ENCODE results near the gene SERF2. TPM values are rescaled to one million over a fixed set of nuclear protein-coding genes. Genes with fewer than 3 reads are reported as not detected.

Gene SERF2
- total RNA-seq, 1 donor from 2014 or later = 1,325 TPM

DNA sequence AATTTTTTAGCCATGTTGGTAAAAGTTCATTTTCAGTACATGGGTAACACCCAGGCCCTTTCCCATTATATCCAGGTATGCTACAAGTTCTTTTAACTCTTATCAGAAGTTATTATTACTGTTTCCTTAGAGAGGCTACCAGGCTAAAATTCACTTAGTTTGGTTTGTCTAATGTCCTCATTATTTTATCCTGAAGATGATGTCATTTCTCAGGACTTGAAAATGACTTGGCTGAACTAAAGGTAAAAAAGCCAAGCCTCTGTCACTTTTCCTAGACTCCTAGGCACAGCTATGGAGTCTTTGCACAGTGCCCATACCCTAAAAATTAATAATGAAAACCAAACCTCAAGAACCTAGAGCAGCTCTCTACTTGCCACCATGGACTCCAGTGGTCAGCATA, 19.5 kb upstream of the SERF2 start:
- Mint-ChIP-seq H3K27me3 (ENCODE audit: unreplicated experiment) (no peaks in the 10 kb centered on the region), H3K36me3 (ENCODE audit: unreplicated experiment) (peaks cover 41% of the 10 kb centered on the region), H3K27ac (ENCODE audit: unreplicated experiment) (no peak overlapping the region), H3K9me3 (ENCODE audit: unreplicated experiment) (no peaks in the 10 kb centered on the region), H3K4me3 (ENCODE audit: unreplicated experiment) (no peak overlapping the region), H3K4me1 (ENCODE audit: unreplicated experiment) (peaks cover 18% of the 10 kb centered on the region)
- no peak for DNase-seq (ENCODE audit: extremely low spot score, unreplicated experiment)
- TF ChIP-seq, protein P1, sequence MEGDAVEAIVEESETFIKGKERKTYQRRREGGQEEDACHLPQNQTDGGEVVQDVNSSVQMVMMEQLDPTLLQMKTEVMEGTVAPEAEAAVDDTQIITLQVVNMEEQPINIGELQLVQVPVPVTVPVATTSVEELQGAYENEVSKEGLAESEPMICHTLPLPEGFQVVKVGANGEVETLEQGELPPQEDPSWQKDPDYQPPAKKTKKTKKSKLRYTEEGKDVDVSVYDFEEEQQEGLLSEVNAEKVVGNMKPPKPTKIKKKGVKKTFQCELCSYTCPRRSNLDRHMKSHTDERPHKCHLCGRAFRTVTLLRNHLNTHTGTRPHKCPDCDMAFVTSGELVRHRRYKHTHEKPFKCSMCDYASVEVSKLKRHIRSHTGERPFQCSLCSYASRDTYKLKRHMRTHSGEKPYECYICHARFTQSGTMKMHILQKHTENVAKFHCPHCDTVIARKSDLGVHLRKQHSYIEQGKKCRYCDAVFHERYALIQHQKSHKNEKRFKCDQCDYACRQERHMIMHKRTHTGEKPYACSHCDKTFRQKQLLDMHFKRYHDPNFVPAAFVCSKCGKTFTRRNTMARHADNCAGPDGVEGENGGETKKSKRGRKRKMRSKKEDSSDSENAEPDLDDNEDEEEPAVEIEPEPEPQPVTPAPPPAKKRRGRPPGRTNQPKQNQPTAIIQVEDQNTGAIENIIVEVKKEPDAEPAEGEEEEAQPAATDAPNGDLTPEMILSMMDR (IDR thresholded peaks at IDR 0.05) = no peak

DNA sequence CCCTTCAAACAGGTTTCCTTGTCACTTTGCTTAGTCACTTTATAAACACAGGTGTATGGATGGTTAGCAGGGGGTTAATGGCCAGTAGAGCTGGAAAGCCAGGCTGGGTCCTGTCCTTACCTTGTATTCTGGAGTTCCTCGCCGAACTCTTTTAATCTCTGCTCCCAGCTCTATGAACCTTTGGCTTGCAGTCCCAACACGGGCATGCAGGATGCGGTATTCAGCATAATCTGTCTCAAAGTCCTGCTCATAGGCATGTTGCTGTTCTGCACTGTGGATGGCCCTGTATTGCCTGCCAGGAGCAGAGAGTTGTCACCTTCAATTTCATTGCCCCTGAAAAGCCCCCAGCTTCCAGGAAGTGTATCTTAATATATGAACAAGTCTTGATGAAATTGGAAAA, 18.1 kb upstream of the SERF2 start:
- TF ChIP-seq, protein P1 (IDR thresholded peaks at IDR 0.05) = no peak
- peaks cover 31% of the 10 kb centered on the region for H3K36me3 Mint-ChIP-seq (ENCODE audit: unreplicated experiment)
- DNase-seq (ENCODE audit: extremely low spot score, unreplicated experiment) = no peak
- no peak overlapping the region for H3K4me3 Mint-ChIP-seq (ENCODE audit: unreplicated experiment)
- H3K9me3 Mint-ChIP-seq (ENCODE audit: unreplicated experiment) = no peaks in the 10 kb centered on the region
- H3K27me3 Mint-ChIP-seq (ENCODE audit: unreplicated experiment) = no peaks in the 10 kb centered on the region
- peaks cover 21% of the 10 kb centered on the region for H3K4me1 Mint-ChIP-seq (ENCODE audit: unreplicated experiment)
- no peak overlapping the region for H3K27ac Mint-ChIP-seq (ENCODE audit: unreplicated experiment)

DNA sequence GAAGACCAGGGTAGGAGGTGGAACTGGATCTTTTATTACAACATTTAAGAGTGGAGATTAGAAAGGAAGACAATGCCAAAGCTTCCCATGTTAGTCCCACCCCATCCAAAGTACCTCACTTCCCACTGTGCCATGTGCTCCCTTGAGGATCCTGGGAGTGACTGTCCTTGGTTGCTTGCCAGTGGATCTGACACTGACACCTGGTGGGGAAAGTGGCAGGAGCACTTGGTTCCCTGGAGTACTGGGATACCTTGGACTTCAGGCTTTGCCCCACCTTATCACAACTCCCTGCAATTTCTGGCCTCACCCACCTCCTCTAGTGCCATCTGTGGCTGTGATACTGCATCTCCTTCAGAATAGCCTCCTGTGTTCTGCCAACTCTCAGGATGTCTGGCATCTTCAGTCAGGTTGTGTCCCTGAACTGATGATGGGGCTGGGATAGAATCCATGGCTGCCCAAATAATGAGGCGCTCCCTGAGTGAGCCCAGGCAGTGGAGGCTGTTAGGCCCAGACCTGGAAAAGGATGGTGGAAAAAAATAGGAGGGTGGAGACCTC, 16.6 kb upstream of the SERF2 start:
- H3K27me3 Mint-ChIP-seq (ENCODE audit: unreplicated experiment) = no peaks in the 10 kb centered on the region
- DNase-seq (ENCODE audit: extremely low spot score, unreplicated experiment) = no peak
- TF ChIP-seq, protein P1 (IDR thresholded peaks at IDR 0.05) = peak; percentile 35
- H3K9me3 Mint-ChIP-seq (ENCODE audit: unreplicated experiment) = no peaks in the 10 kb centered on the region
- H3K36me3 Mint-ChIP-seq (ENCODE audit: unreplicated experiment) = peaks cover 23% of the 10 kb centered on the region
- H3K4me3 Mint-ChIP-seq (ENCODE audit: unreplicated experiment) = peak overlapping the region; percentile 86
- peak overlapping the region; percentile 72 for H3K27ac Mint-ChIP-seq (ENCODE audit: unreplicated experiment)
- peaks cover 21% of the 10 kb centered on the region for H3K4me1 Mint-ChIP-seq (ENCODE audit: unreplicated experiment)

DNA sequence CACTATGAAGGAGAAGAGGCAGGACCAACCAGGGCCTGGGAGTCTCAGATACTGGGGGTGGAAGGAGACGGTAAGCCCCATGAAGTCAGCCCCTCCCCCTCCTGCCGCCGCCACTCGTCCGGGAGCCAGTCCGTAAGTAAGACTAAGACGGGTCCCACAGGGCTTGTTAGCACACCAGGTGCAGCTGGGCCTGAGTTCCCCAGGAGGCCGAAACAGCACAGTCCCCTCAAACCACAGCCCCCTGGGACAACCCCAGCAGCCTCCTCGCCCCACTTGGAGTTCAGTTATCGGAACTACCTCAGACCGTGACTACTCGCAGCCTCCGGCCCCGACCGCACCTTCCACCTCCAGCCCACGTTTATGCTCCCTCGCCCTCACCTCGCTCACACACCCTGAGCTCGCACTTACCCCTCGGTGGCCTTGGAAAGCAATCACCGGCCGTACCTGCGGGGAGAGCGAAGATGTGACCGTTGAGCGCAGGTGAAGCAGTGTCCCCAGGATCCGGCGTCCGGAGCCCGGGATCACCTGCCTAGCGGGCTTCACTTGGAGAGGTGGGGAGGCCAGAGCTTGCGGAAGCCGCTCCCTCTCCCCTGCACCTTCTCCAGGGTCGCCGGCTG, 15.9 kb upstream of the SERF2 start:
- H3K27ac Mint-ChIP-seq (ENCODE audit: unreplicated experiment) = no peak overlapping the region
- TF ChIP-seq, protein P1 (IDR thresholded peaks at IDR 0.05) = no peak
- H3K4me1 Mint-ChIP-seq (ENCODE audit: unreplicated experiment) = peaks cover 21% of the 10 kb centered on the region
- no peak for DNase-seq (ENCODE audit: extremely low spot score, unreplicated experiment)
- H3K27me3 Mint-ChIP-seq (ENCODE audit: unreplicated experiment) = no peaks in the 10 kb centered on the region
- peak overlapping the region; percentile 86 for H3K4me3 Mint-ChIP-seq (ENCODE audit: unreplicated experiment)
- peaks cover 17% of the 10 kb centered on the region for H3K36me3 Mint-ChIP-seq (ENCODE audit: unreplicated experiment)
- H3K9me3 Mint-ChIP-seq (ENCODE audit: unreplicated experiment) = no peaks in the 10 kb centered on the region

DNA sequence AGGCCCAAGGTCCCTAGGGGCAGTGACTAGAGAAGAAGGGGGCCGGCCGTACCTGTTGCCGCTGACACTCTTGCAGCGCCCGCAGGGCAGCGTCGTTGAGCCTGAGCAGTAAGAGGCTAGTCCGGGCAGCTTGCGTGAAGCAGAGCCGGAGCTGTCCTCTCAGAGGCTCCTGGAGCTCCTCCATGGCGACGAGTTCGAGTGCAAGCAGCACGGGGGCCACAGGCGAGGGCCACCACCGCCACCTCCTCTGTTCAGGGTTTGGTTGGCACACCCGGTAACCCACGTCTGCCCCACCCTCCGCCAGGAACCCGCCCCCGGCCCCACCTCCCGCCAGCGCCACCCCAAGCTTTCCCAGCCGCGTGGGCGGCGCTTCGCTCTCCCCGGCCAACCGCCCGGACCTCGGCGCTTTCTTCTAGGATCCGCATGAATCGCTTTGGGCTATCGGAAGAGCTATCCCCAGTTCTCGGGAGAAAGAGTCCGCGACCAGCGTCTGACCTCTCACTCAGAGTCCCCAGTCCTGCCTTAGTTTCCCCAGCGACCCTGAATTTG, 15.3 kb upstream of the SERF2 start, which contains the start of gene ELL3:
TSS of gene ELL3 (minus strand) at position 249 of the 549 bp plus-strand sequence. CDS start at position 184, 65 bp downstream.
- Mint-ChIP-seq H3K9me3 (ENCODE audit: unreplicated experiment) (no peaks in the 10 kb centered on the region), H3K27me3 (ENCODE audit: unreplicated experiment) (no peaks in the 10 kb centered on the region), H3K4me3 (ENCODE audit: unreplicated experiment) (peak within 1 kb of the TSS; percentile 86), H3K4me1 (ENCODE audit: unreplicated experiment) (peaks cover 19% of the 10 kb centered on the region), H3K36me3 (ENCODE audit: unreplicated experiment) (peaks cover 14% of the 10 kb centered on the region), H3K27ac (ENCODE audit: unreplicated experiment) (peak within 1 kb of the TSS; percentile 87)
- peak; percentile 89 for DNase-seq (ENCODE audit: extremely low spot score, unreplicated experiment)
- TF ChIP-seq, protein P1 (IDR thresholded peaks at IDR 0.05) = no peak
